Measurements from ENCODE around the gene FAAP100. TPM values are rescaled to one million over a fixed set of nuclear protein-coding genes. Genes with fewer than 3 reads are reported as not detected.

The FAAP100 gene
- total and polyA plus RNA-seq, 4 donors, result 8.8 to 48.4 (median 26.6) TPM

DNA sequence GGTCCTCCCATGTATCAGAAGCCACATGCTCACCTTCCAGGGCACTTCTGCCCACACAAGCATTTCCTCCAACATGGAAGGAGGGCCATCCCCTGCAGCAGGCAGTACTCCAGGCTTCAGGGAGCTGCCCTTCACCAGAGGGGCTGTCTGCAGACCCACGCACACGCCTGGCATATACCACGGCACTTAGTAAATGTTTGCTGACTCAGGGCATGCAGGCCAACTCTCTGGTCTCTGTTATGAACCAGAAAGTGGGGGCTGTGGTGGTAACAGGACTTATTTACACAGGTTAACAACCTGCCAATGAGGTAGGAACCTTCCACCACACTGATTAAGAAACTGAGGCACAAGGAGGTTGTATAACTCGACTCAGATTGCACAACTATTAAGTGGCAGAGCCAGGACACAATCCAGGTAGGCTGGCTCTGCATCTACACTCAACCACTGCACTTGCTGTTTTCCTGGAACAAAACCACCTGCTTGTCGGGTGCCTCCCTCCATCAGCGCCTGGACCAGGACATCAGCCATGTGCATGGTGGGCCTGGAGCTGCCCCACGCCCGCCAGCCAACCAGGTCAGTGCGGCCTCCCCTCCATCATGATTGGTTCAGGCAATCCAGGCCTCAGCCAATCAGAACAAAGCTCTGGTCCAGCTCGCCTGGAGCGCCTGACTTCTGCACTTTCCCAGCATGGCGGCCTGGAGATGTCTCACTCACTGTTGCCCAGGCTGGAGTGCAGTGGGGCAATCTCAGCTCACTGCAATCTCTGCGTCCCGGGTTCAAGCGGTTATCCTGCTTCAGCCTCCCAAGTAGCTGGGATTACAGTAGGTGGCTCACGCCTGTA is 58.7 kb downstream of the FAAP100 start:
- no peak overlapping the region for H3K4me3 ChIP-seq (ENCODE audit: low read length in 2 of 2)
- ATAC-seq (ENCODE audit: low FRiP score), result no peak
- H3K4me1 ChIP-seq (ENCODE audit: control insufficient read depth in 1 of 2, insufficient read depth in 2 of 2, low read length in 2 of 2), result no peaks in the 10 kb centered on the region
- H3K9me3 ChIP-seq (ENCODE audit: control insufficient read depth, low read length), result no peaks in the 10 kb centered on the region
- H3K36me3 ChIP-seq (ENCODE audit: control insufficient read depth in 1 of 2, insufficient read depth in 2 of 2, low read length in 1 of 2), result no peaks in the 10 kb centered on the region
- no peaks in the 10 kb centered on the region for H3K27me3 ChIP-seq (ENCODE audit: control insufficient read depth in 1 of 2, insufficient read depth in 2 of 2, low read length in 1 of 2)
- intact Hi-C loops (cut with DNase I), result no loop called here
- 88 to 91% methylated on average over 16 of the region's 16 CpGs for WGBS, 2 donors
- no peak overlapping the region for H3K27ac ChIP-seq (ENCODE audit: low read depth in 1 of 2, low read length in 2 of 2)
- no peak for DNase-seq

DNA sequence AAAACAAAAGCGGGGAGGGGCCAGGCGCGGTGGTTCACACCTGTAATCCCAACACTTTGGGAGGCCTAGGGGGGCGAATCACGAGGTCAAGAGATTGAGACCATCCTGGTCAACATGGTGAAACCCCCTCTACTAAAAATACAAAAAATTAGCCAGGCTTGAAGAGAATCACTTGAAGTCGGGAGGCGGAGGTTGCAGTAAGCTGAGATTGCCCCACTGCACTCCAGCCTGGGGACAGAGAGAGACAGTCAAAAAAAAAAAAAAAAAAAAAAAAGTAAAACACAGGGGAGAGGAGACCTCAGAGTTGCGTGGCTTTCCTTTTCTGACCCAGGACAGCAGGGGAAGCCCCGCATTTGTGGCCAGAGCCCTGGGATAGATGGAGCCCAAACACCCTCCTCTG is 59.4 kb downstream of the FAAP100 start:
- Histone ChIP-seq H3K4me1 (ENCODE audit: control insufficient read depth in 1 of 2, insufficient read depth in 2 of 2, low read length in 2 of 2) (no peaks in the 10 kb centered on the region), H3K9me3 (ENCODE audit: control insufficient read depth, low read length) (no peaks in the 10 kb centered on the region), H3K27ac (ENCODE audit: low read depth in 1 of 2, low read length in 2 of 2) (no peak overlapping the region), H3K27me3 (ENCODE audit: control insufficient read depth in 1 of 2, insufficient read depth in 2 of 2, low read length in 1 of 2) (peaks cover 0 to 2% of the 10 kb centered on the region in 2 donors), H3K36me3 (ENCODE audit: control insufficient read depth in 1 of 2, insufficient read depth in 2 of 2, low read length in 1 of 2) (no peaks in the 10 kb centered on the region), H3K4me3 (ENCODE audit: low read length in 2 of 2) (no peak overlapping the region)
- intact Hi-C loops (cut with DNase I), result no loop called here
- DNase-seq (no peak), ATAC-seq (ENCODE audit: low FRiP score) (no peak)
- WGBS, 2 donors, result 89 to 91% methylated on average over 7 to 9 of the region's 9 CpGs

DNA sequence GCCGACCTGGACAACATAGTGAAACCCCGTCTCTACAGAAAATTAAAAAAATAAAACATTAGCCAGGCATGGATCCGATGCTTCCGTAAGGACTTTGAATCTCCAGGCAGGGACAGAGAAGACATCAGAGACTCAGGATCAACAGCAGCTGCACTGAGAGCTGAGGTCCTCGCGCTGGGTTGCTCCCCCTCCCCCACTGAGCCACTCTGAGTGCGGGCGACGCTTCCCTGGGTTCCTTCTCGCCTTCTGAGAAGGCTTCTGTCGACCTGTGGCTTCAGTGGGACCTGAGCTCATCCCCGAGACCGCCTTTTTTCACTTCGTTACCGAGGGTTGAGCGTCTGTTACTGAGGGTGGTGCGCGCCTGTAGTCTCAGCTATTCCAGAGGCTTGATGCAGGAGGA is 60.0 kb downstream of the FAAP100 start:
- peaks cover 0 to 2% of the 10 kb centered on the region in 2 donors for H3K27me3 ChIP-seq (ENCODE audit: control insufficient read depth in 1 of 2, insufficient read depth in 2 of 2, low read length in 1 of 2)
- H3K4me1 ChIP-seq (ENCODE audit: control insufficient read depth in 1 of 2, insufficient read depth in 2 of 2, low read length in 2 of 2), result no peaks in the 10 kb centered on the region
- H3K36me3 ChIP-seq (ENCODE audit: control insufficient read depth in 1 of 2, insufficient read depth in 2 of 2, low read length in 1 of 2), result no peaks in the 10 kb centered on the region
- H3K9me3 ChIP-seq (ENCODE audit: control insufficient read depth, low read length), result no peaks in the 10 kb centered on the region
- no peak overlapping the region for H3K4me3 ChIP-seq (ENCODE audit: low read length in 2 of 2)
- intact Hi-C loops (cut with DNase I), result no loop called here
- H3K27ac ChIP-seq (ENCODE audit: low read depth in 1 of 2, low read length in 2 of 2), result no peak overlapping the region
- ATAC-seq (ENCODE audit: low FRiP score) (no peak), DNase-seq (no peak)
- 57 to 70% methylated on average over 18 of the region's 18 CpGs for WGBS, 2 donors

DNA sequence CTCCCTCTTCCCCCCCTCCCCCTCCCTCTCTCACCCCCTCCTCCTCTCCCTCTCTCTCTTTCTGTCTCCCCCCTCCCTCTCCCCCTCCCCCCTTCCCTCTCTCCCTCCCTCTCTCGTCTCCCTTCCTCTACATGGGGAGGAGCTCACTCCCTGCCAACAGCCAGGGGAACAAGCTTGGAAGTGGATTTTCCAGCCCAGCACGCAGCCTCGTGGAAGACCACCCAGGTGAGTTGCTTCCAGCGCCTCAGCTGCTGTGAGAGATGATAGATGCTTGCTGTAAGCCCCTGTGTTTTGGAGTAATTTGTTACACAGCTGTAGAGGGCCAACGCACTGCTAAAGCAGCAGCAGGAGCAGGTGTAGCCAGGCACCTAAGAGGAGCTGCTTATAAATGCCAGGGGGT is 60.4 kb downstream of the FAAP100 start:
- ATAC-seq (ENCODE audit: low FRiP score), result no peak
- Histone ChIP-seq H3K27me3 (ENCODE audit: control insufficient read depth in 1 of 2, insufficient read depth in 2 of 2, low read length in 1 of 2) (peaks cover 0 to 2% of the 10 kb centered on the region in 2 donors), H3K4me3 (ENCODE audit: low read length in 2 of 2) (no peak overlapping the region), H3K27ac (ENCODE audit: low read depth in 1 of 2, low read length in 2 of 2) (no peak overlapping the region), H3K4me1 (ENCODE audit: control insufficient read depth in 1 of 2, insufficient read depth in 2 of 2, low read length in 2 of 2) (no peaks in the 10 kb centered on the region), H3K36me3 (ENCODE audit: control insufficient read depth in 1 of 2, insufficient read depth in 2 of 2, low read length in 1 of 2) (no peaks in the 10 kb centered on the region), H3K9me3 (ENCODE audit: control insufficient read depth, low read length) (no peaks in the 10 kb centered on the region)
- DNase-seq, result no peak
- 21 to 24% methylated on average over 5 of the region's 5 CpGs for WGBS, 2 donors
- intact Hi-C loops (cut with DNase I), result no loop called here

DNA sequence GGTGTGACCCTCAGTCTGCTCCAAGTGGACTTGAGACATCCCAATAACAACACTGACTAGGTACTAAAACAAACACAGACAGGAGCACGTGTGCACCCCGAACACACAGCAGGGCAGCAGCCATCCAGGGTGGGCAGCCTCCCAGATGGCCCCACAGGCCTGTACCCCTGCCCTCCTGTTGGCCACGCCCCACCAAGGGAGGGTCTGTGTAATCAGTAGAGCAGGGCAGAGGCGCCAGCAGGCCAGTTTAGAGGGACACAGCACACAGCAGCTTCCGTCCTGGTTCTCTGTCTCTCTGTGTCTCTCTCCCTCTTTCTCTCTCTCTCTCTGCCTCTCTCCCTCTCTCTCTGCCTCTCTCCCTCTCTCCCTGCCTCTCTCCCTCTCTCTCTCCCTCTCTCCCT is 61.0 kb downstream of the FAAP100 start:
- Histone ChIP-seq H3K4me1 (ENCODE audit: control insufficient read depth in 1 of 2, insufficient read depth in 2 of 2, low read length in 2 of 2) (no peaks in the 10 kb centered on the region), H3K4me3 (ENCODE audit: low read length in 2 of 2) (no peak overlapping the region), H3K9me3 (ENCODE audit: control insufficient read depth, low read length) (no peaks in the 10 kb centered on the region), H3K27me3 (ENCODE audit: control insufficient read depth in 1 of 2, insufficient read depth in 2 of 2, low read length in 1 of 2) (peaks cover 0 to 2% of the 10 kb centered on the region in 2 donors), H3K36me3 (ENCODE audit: control insufficient read depth in 1 of 2, insufficient read depth in 2 of 2, low read length in 1 of 2) (no peaks in the 10 kb centered on the region), H3K27ac (ENCODE audit: low read depth in 1 of 2, low read length in 2 of 2) (no peak overlapping the region)
- ATAC-seq (ENCODE audit: low FRiP score) (no peak), DNase-seq (no peak)
- WGBS, 2 donors, result 41 to 47% methylated on average over 4 to 5 of the region's 5 CpGs
- intact Hi-C loops (cut with DNase I), result no loop called here

DNA sequence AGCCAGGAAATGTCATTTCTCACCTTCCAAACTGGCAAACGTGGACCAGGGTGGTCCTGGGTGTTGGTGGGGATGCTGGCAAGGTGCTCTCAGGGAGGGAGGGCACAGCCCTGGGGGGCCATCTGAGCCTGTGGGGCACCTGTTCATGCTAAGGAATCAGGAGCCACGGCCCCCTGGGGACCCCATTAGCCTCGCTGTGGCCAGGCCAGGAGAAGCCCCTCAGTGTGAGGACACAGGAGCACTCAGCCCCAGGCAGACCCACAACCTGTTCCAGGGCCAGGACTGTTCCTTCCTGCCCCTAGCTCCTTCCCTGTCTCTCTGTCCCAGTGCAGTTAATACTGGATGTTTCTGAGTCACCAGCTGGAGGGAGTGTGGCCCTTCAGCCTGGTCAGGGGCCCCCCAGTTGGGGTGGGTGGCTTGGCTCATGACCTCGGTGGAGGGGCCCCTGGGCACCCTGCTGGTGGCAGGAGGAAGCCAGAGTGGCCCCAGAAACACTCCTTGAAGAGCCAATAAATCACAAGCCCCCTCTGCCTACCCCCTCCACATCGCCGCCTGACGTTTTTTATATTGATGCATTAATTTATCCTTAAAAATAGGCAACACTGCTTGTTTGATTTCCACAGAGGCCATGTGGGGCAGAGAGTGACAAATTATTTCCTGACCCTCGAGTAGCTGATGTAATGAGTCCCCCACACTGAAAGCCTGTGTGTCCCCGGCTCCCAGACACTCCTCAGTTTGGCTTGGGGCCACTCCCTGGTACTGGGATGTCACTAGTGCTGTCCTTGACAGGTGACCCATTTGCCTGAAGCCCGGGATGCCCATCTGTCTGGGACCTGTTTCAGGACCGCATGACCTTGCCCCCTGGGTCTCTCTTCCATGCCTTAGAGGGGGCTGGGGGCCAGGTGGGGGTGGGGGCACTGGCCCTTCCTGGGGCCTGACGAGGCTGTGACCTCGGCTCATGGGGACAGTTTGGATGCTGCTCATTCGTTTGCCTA is 61.9 kb downstream of the FAAP100 start:
- Histone ChIP-seq H3K36me3 (ENCODE audit: control insufficient read depth in 1 of 2, insufficient read depth in 2 of 2, low read length in 1 of 2) (no peaks in the 10 kb centered on the region), H3K27me3 (ENCODE audit: control insufficient read depth in 1 of 2, insufficient read depth in 2 of 2, low read length in 1 of 2) (peaks cover 0 to 2% of the 10 kb centered on the region in 2 donors), H3K4me1 (ENCODE audit: control insufficient read depth in 1 of 2, insufficient read depth in 2 of 2, low read length in 2 of 2) (no peaks in the 10 kb centered on the region), H3K27ac (ENCODE audit: low read depth in 1 of 2, low read length in 2 of 2) (no peak overlapping the region), H3K4me3 (ENCODE audit: low read length in 2 of 2) (no peak overlapping the region), H3K9me3 (ENCODE audit: control insufficient read depth, low read length) (no peaks in the 10 kb centered on the region)
- intact Hi-C loops (cut with DNase I), result no loop called here
- 71 to 74% methylated on average over 14 of the region's 14 CpGs for WGBS, 2 donors
- ATAC-seq (ENCODE audit: low FRiP score) (no peak), DNase-seq (no peak)

Other genes starting within 250 kb of the FAAP100 start
- 10 to 100 TPM; 22.8 to 49.3 TPM for gene BAHCC1, start 156.9 kb downstream of the FAAP100 start, total RNA-seq
- gene BAHCC1, start 156.9 kb downstream of the FAAP100 start, polyA plus RNA-seq, result 10 to 100 TPM in 1 of 2 donors, 1 to 10 TPM in 1; 3.9 to 16.8 TPM
- 1,000 to 10,000 TPM; 2,309 to 2,547 TPM for gene ACTG1, start 39.6 kb downstream of the FAAP100 start, total RNA-seq
- gene ACTG1, start 39.6 kb downstream of the FAAP100 start, polyA plus RNA-seq, result 1,000 to 10,000 TPM; 1,438 to 2,310 TPM
- 1 to 10 TPM; 3.0 to 3.1 TPM for gene FSCN2, start 24.0 kb downstream of the FAAP100 start, total RNA-seq
- gene FSCN2, start 24.0 kb downstream of the FAAP100 start, polyA plus RNA-seq, result 1 to 10 TPM; 1.0 to 1.3 TPM
- 10 to 100 TPM; 74.4 to 94.3 TPM for gene NPLOC4, start 84.8 kb upstream of the FAAP100 start, total RNA-seq
- 10 to 100 TPM; 26.7 to 66.8 TPM for gene NPLOC4, start 84.8 kb upstream of the FAAP100 start, polyA plus RNA-seq
- under 1 TPM; 0.29 to 0.66 TPM for gene TSPAN10, start 84.8 kb upstream of the FAAP100 start, total RNA-seq
- gene TSPAN10, start 84.8 kb upstream of the FAAP100 start, polyA plus RNA-seq, result under 1 TPM; 0.25 to 0.28 TPM
- gene PDE6G, start 104.2 kb upstream of the FAAP100 start, total RNA-seq, result under 1 TPM in 1 of 2 donors, not detected in 1; 0.58 TPM
- under 1 TPM in 1 of 2 donors, not detected in 1; 0.43 TPM for gene PDE6G, start 104.2 kb upstream of the FAAP100 start, polyA plus RNA-seq
- gene OXLD1, start 114.3 kb upstream of the FAAP100 start, total RNA-seq, result 10 to 100 TPM; 14.0 to 20.0 TPM
- gene OXLD1, start 114.3 kb upstream of the FAAP100 start, polyA plus RNA-seq, result 10 to 100 TPM; 24.8 to 59.3 TPM
- 10 to 100 TPM; 13.0 to 13.4 TPM for gene CCDC137, start 114.4 kb upstream of the FAAP100 start, total RNA-seq
- gene CCDC137, start 114.4 kb upstream of the FAAP100 start, polyA plus RNA-seq, result 10 to 100 TPM in 1 of 2 donors, 1 to 10 TPM in 1; 7.9 to 13.7 TPM
- 10 to 100 TPM; 20.5 to 29.7 TPM for gene ARL16, start 131.4 kb upstream of the FAAP100 start, total RNA-seq
- 10 to 100 TPM; 38.4 to 87.4 TPM for gene ARL16, start 131.4 kb upstream of the FAAP100 start, polyA plus RNA-seq
- 10 to 100 TPM; 88.1 to 88.7 TPM for gene HGS, start 131.7 kb upstream of the FAAP100 start, total RNA-seq
- 100 to 1,000 TPM in 1 of 2 donors, 10 to 100 TPM in 1; 49.1 to 277 TPM for gene HGS, start 131.7 kb upstream of the FAAP100 start, polyA plus RNA-seq
- gene MRPL12, start 151.0 kb upstream of the FAAP100 start, total RNA-seq, result 10 to 100 TPM; 21.1 to 27.1 TPM
- 10 to 100 TPM; 40.1 to 57.7 TPM for gene MRPL12, start 151.0 kb upstream of the FAAP100 start, polyA plus RNA-seq
- gene SLC25A10, start 159.9 kb upstream of the FAAP100 start, total RNA-seq, result 1 to 10 TPM; 2.1 to 3.0 TPM
- 1 to 10 TPM; 2.9 to 6.4 TPM for gene SLC25A10, start 159.9 kb upstream of the FAAP100 start, polyA plus RNA-seq

Measured in aorta (tissue), 5 donors.